Fibroblast of the aortic adventitia (primary cell): Measurements from ENCODE around the gene SCP2. TPM values are rescaled to one million over a fixed set of nuclear protein-coding genes. Genes with fewer than 3 reads are reported as not detected.

Source experiments
- DNase-seq: peaks from one replicate; pipeline ENCODE4 v3.0.0-alpha.2; 2010; ENCODE audit warnings: low read depth
- H3K4me3 ChIP-seq: 2 replicates; pipeline ENCODE4 v1.5.1; 2011; ENCODE audit warnings: low read depth, mild to moderate bottlenecking, control low read depth, low read length, moderate library complexity
- CTCF ChIP-seq: IDR thresholded peaks from 2 replicates; pipeline ENCODE4 v1.5.1; 2011; ENCODE audit warnings: mild to moderate bottlenecking, low read length, control low read depth, inconsistent platforms; ENCODE audit not compliant: insufficient read depth
- total RNA-seq: library from RNA; depleted of rRNA; stranded (reverse); fragments of >200 nt; gene quantifications from 2 replicates; pipeline ENCODE4 v1.2.3, GENCODE V29; 2012; ENCODE audit warnings: low replicate concordance

SCP2 gene
- total RNA-seq, 1 donor = 188 TPM

DNA sequence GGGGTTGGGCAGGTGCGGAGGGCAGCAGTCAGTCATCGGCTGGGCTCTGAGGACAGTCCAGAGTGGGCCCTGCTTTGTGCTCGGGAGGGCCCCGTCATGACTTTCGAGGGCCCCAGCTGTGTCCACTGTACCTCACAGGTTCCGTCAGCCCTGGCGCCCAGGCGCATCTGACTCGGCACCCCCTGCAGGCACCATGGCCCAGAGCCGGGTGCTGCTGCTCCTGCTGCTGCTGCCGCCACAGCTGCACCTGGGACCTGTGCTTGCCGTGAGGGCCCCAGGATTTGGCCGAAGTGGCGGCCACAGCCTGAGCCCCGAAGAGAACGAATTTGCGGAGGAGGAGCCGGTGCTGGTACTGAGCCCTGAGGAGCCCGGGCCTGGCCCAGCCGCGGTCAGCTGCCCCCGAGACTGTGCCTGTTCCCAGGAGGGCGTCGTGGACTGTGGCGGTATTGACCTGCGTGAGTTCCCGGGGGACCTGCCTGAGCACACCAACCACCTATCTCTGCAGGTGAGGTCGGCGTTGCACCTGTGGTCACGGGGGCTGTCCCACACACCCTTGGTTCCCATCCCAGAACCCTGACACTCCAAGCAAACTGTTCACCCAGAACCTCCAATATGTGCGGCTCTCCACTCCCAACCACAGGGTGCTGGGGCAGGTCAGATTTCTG, 142.7 kb downstream of the SCP2 start:
- no peak overlapping the region for H3K4me3 ChIP-seq
- no peak for DNase-seq
- TF ChIP-seq CTCF = no peak

GRCh38 chr1:53070621-53071020, 143.5 kb downstream of the SCP2 start:
- no peak overlapping the region for H3K4me3 ChIP-seq
- DNase-seq = no peak
- TF ChIP-seq CTCF = no peak

GRCh38 chr1:53071167-53071865, 144.2 kb downstream of the SCP2 start:
- no peak overlapping the region for H3K4me3 ChIP-seq
- DNase-seq = no peak
- no peak for TF ChIP-seq CTCF

- no peak for TF ChIP-seq CTCF
- H3K4me3 ChIP-seq = no peak overlapping the region
- no peak for DNase-seq
Measured at GRCh38 chr1:53071915-53072314, 144.8 kb downstream of the SCP2 start.

GRCh38 chr1:53073287-53073686, 146.2 kb downstream of the SCP2 start:
- TF ChIP-seq CTCF = no peak
- DNase-seq = no peak
- H3K4me3 ChIP-seq = no peak overlapping the region

DNA sequence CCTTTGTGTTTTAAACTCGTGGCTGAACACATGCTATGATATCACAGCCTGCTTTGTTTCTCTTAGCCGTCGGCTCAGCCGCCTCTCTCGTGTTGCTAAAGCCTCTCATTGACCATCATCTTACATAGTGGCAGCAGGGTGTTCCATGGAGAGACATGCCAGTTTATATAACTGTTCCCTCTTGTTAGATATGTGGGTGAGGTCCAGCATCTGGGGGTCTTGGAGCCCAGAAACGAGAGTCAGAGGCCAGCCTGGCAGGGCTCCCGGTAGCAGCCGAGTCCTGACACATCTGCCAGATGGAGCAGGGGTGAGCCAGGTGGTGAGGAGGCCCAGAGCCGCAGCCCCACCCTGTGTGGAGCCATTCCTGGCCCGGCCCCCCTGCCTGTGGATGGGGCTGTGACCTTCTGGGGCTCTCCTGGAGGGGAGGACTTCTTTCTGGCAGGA, 146.8 kb downstream of the SCP2 start:
- no peak for TF ChIP-seq CTCF
- peak; percentile 48 for DNase-seq

More for the DNA sequence above, 146.8 kb downstream of the SCP2 start:
- no peak overlapping the region for H3K4me3 ChIP-seq
